MM.1S (cell line): ENCODE measurements around the gene CARNS1.

Experiments
- DNase-seq: peaks from one replicate; pipeline ENCODE4 v3.0.0-alpha.2; 2015
- H2AFZ ChIP-seq: fragments of 300-600 bp; sonication (generic); 2 replicates; pipeline ENCODE4 v1.6.0; 2016; ENCODE audit warnings: antibody characterized with exemption, low read length
- H3F3A ChIP-seq: fragments of 300-600 bp; sonication (generic); 2 replicates; pipeline ENCODE4 v1.6.1; 2016; ENCODE audit warnings: mild to moderate bottlenecking, antibody characterized with exemption, low read length, moderate library complexity, mixed read lengths; ENCODE audit not compliant: insufficient read depth
- H3K27ac ChIP-seq: fragments of 300-600 bp; sonication (generic); 2 replicates; pipeline ENCODE4 v1.5.1; 2016; ENCODE audit warnings: mild to moderate bottlenecking, low read length
- H3K27me3 ChIP-seq: fragments of 300-600 bp; sonication (generic); replicated peaks from 2 replicates; pipeline ENCODE4 v1.6.0; 2016; ENCODE audit warnings: low read length; ENCODE audit not compliant: insufficient read depth
- H3K36me3 ChIP-seq: fragments of 300-600 bp; sonication (generic); replicated peaks from 2 replicates; pipeline ENCODE4 v1.6.1; 2016; ENCODE audit warnings: mild to moderate bottlenecking, low read length, mixed read lengths; ENCODE audit not compliant: insufficient read depth
- H3K4me1 ChIP-seq: fragments of 300-600 bp; sonication (generic); 2 replicates; pipeline ENCODE4 v1.6.1; 2016; ENCODE audit warnings: low read length, mixed read lengths
- H3K4me2 ChIP-seq: fragments of 300-600 bp; sonication (generic); 2 replicates; pipeline ENCODE4 v1.6.0; 2016; ENCODE audit warnings: low read depth, low read length
- H3K4me3 ChIP-seq: fragments of 300-600 bp; sonication (generic); 2 replicates; pipeline ENCODE4 v1.5.1; 2016; ENCODE audit warnings: low read length, mixed read lengths
- H3K79me2 ChIP-seq: fragments of 300-600 bp; sonication (generic); 2 replicates; pipeline ENCODE4 v1.6.1; 2016; ENCODE audit warnings: mixed run types, low read length, mixed read lengths
- H3K9ac ChIP-seq: fragments of 300-600 bp; sonication (generic); 2 replicates; pipeline ENCODE4 v1.6.1; 2016; ENCODE audit warnings: low read length, mixed read lengths
- H3K9me2 ChIP-seq: fragments of 300-600 bp; sonication (generic); replicated peaks from 2 replicates; pipeline ENCODE4 v1.6.1; 2016; ENCODE audit warnings: mild to moderate bottlenecking, low read length, mixed read lengths; ENCODE audit not compliant: insufficient read depth
- H3K9me3 ChIP-seq: fragments of 300-600 bp; sonication (generic); replicated peaks from 2 replicates; pipeline ENCODE4 v1.6.1; 2016; ENCODE audit warnings: mild to moderate bottlenecking, low read length, mixed read lengths; ENCODE audit not compliant: insufficient read depth
- H4K20me1 ChIP-seq: fragments of 300-600 bp; sonication (generic); 2 replicates; pipeline ENCODE4 v1.6.1; 2016; ENCODE audit warnings: mild to moderate bottlenecking, low read length, moderate library complexity, mixed read lengths; ENCODE audit not compliant: insufficient read depth
- CTCF ChIP-seq: fragments of 300-600 bp; sonication (generic); IDR thresholded peaks from 2 replicates; pipeline ENCODE4 v1.5.1; 2016; ENCODE audit warnings: antibody characterized with exemption, low read length, mixed read lengths
- EZH2 ChIP-seq: fragments of 300-600 bp; sonication (generic); optimal IDR thresholded peaks from 2 replicates; pipeline ENCODE3; 2017; ENCODE audit warnings: low read depth, mild to moderate bottlenecking, antibody characterized with exemption, low read length, mixed read lengths
- EZH2phosphoT487 ChIP-seq: fragments of 300-600 bp; sonication (generic); IDR thresholded peaks from 2 replicates; pipeline ENCODE4 v1.6.1; 2018; ENCODE audit warnings: antibody characterized with exemption, low read length

CARNS1 gene

GRCh38 chr11:67391304-67392182, 23.9 kb upstream of the CARNS1 start, which contains the start of gene RAD9A:
Gene RAD9A, plus strand, starts transcription at chr11:67391986. Its CDS starts 59 bp downstream, at chr11:67392045.
- H3K9me2 ChIP-seq = no peaks in the 10 kb centered on the region
- peak within 1 kb of the TSS; percentile 74 for H3K4me2 ChIP-seq
- peak within 1 kb of the TSS; percentile 91 for H3K9ac ChIP-seq
- H3K4me3 ChIP-seq = peak within 1 kb of the TSS; percentile 97
- peaks cover 9% of the 10 kb centered on the region for H3K4me1 ChIP-seq
- peak within 1 kb of the TSS; percentile 98 for H2AFZ ChIP-seq
- DNase-seq = peak; percentile 98
- H3K9me3 ChIP-seq = no peaks in the 10 kb centered on the region
- H4K20me1 ChIP-seq = no peaks in the 10 kb centered on the region
- no peaks in the 10 kb centered on the region for H3K36me3 ChIP-seq
- H3K79me2 ChIP-seq = peaks cover 50% of the 10 kb centered on the region
- peaks cover 12% of the 10 kb centered on the region; the same call in 1 of the 2 replicates for H3F3A ChIP-seq
- no peak for TF ChIP-seq EZH2phosphoT487
- no peak for TF ChIP-seq CTCF
- TF ChIP-seq EZH2 = no peak
- H3K27ac ChIP-seq = peak within 1 kb of the TSS; percentile 50; the same call in 1 of the 2 replicates
- no peaks in the 10 kb centered on the region for H3K27me3 ChIP-seq

- Histone ChIP-seq H3K36me3 (no peaks in the 10 kb centered on the region), H3K79me2 (peaks cover 56% of the 10 kb centered on the region), H3K9ac (peak overlapping the region; percentile 91), H4K20me1 (no peaks in the 10 kb centered on the region), H2AFZ (peak overlapping the region; percentile 98), H3K4me3 (peak overlapping the region; percentile 97), H3K9me3 (no peaks in the 10 kb centered on the region), H3F3A (peaks cover 12% of the 10 kb centered on the region; the same call in 1 of the 2 replicates), H3K9me2 (no peaks in the 10 kb centered on the region), H3K4me1 (peaks cover 9% of the 10 kb centered on the region), H3K27ac (peak overlapping the region; percentile 50; the same call in 1 of the 2 replicates), H3K27me3 (no peaks in the 10 kb centered on the region), H3K4me2 (peak overlapping the region; percentile 74)
- peak; percentile 9 for DNase-seq
- no peak for TF ChIP-seq EZH2phosphoT487
- TF ChIP-seq CTCF = 0 out of 2 replicates have a peak, but pooled peaks have one; percentile 5
- TF ChIP-seq EZH2 = no peak
Measured at GRCh38 chr11:67392183-67392715, 23.2 kb upstream of the CARNS1 start.

- no peak overlapping the region for H3K4me3 ChIP-seq
- no peak overlapping the region for H3K27ac ChIP-seq
- TF ChIP-seq EZH2phosphoT487 = no peak
- TF ChIP-seq CTCF = no peak
- TF ChIP-seq EZH2 = no peak
- H3F3A ChIP-seq = peaks cover 19% of the 10 kb centered on the region
- no peak overlapping the region for H3K4me2 ChIP-seq
- no peak overlapping the region for H3K9ac ChIP-seq
- H3K27me3 ChIP-seq = no peaks in the 10 kb centered on the region
- no peak for DNase-seq
- peaks cover 9% of the 10 kb centered on the region for H3K4me1 ChIP-seq
- H2AFZ ChIP-seq = no peak overlapping the region
- H3K9me2 ChIP-seq = no peaks in the 10 kb centered on the region
- no peaks in the 10 kb centered on the region for H3K9me3 ChIP-seq
- H3K36me3 ChIP-seq = no peaks in the 10 kb centered on the region
- no peaks in the 10 kb centered on the region for H4K20me1 ChIP-seq
- H3K79me2 ChIP-seq = peaks cover 68% of the 10 kb centered on the region
Measured at GRCh38 chr11:67393437-67393836, 22.0 kb upstream of the CARNS1 start.
